OCI-LY3 (cell line): ENCODE measurements around the gene CLDN14.
A peak's percentile ranks its signal among the peaks of the same experiment; 100 is the strongest.

Experiments
- H2AFZ ChIP-seq: fragments of 200-600, 300-600 bp; shearing (Covaris generic); 2 replicates; pipeline ENCODE4 v1.6.0; 2014; ENCODE audit warnings: antibody characterized with exemption, low read depth, low read length
- H3K27ac ChIP-seq: fragments of 200-600, 300-600 bp; sonication (generic); 2 replicates; pipeline ENCODE4 v1.5.1; 2014; ENCODE audit warnings: mild to moderate bottlenecking, low read length, moderate library complexity, mixed read lengths
- H3K27me3 ChIP-seq: fragments of 200-600, 300-600 bp; sonication (generic); 2 replicates; pipeline ENCODE4 v1.6.1; 2014; ENCODE audit warnings: low read depth, low read length, mixed read lengths
- H3K36me3 ChIP-seq: fragments of 200-600, 300-600 bp; sonication (generic); replicated peaks from 2 replicates; pipeline ENCODE3; 2014; ENCODE audit warnings: low read depth, low read length, mixed read lengths
- H3K4me1 ChIP-seq: fragments of 300-600, 200-600 bp; sonication (generic); 2 replicates; pipeline ENCODE4 v1.6.1; 2014; ENCODE audit warnings: low read length, mixed read lengths
- H3K4me2 ChIP-seq: fragments of 200-600, 300-600 bp; sonication (generic); 2 replicates; pipeline ENCODE4 v1.6.1; 2014; ENCODE audit warnings: low read length, mixed read lengths
- H3K4me3 ChIP-seq: fragments of 300-600, 200-600 bp; sonication (generic); 2 replicates; pipeline ENCODE4 v1.5.1; 2014; ENCODE audit warnings: antibody characterized with exemption, mild to moderate bottlenecking, low read length, moderate library complexity
- H3K79me2 ChIP-seq: fragments of 300-600, 200-600 bp; shearing (Covaris generic); 2 replicates; pipeline ENCODE4 v1.6.1; 2014; ENCODE audit warnings: mild to moderate bottlenecking, low read length, mixed read lengths
- H3K9ac ChIP-seq: fragments of 300-600, 200-600 bp; shearing (Covaris generic); 2 replicates; pipeline ENCODE4 v1.6.0; 2014; ENCODE audit warnings: mild to moderate bottlenecking, low read length, moderate library complexity
- H3K9me3 ChIP-seq: fragments of 200-600, 300-600 bp; shearing (Covaris generic); 2 replicates; pipeline ENCODE4 v1.6.1; 2014; ENCODE audit warnings: low read length, mixed read lengths; ENCODE audit not compliant: insufficient read depth
- H4K20me1 ChIP-seq: fragments of 200-600, 300-600 bp; sonication (generic); 2 replicates; pipeline ENCODE4 v1.6.1; 2016; ENCODE audit warnings: low read length, mixed read lengths; ENCODE audit not compliant: insufficient read depth
- EZH2phosphoT487 ChIP-seq: fragments of 200-600 bp; shearing (Covaris generic); IDR thresholded peaks from 2 replicates; pipeline ENCODE4 v1.6.1; 2018; ENCODE audit warnings: antibody characterized with exemption, mixed run types, low read depth
- TF ChIP-seq, protein P1 (sequence below): fragments of 200-600, 300-600 bp; sonication (generic); IDR thresholded peaks from 2 replicates; pipeline ENCODE4 v1.5.1; 2014; ENCODE audit warnings: antibody characterized with exemption, low read length, low read depth

CLDN14 gene

GRCh38 chr21:36516281-36516680, 36.4 kb upstream of the CLDN14 start:
- Histone ChIP-seq H3K4me3 (no peak overlapping the region), H4K20me1 (no peaks in the 10 kb centered on the region), H3K27me3 (no peaks in the 10 kb centered on the region), H3K9ac (peak overlapping the region; percentile 47), H3K79me2 (peaks cover 13% of the 10 kb centered on the region), H3K4me1 (peaks cover 87% of the 10 kb centered on the region), H3K9me3 (peaks cover 15% of the 10 kb centered on the region; the same call in 1 of the 2 replicates), H3K27ac (peak overlapping the region; percentile 92), H3K4me2 (peak overlapping the region; percentile 29), H3K36me3 (peaks cover 30% of the 10 kb centered on the region), H2AFZ (no peak overlapping the region)
- TF ChIP-seq EZH2phosphoT487 = no peak
- TF ChIP-seq, protein P1, sequence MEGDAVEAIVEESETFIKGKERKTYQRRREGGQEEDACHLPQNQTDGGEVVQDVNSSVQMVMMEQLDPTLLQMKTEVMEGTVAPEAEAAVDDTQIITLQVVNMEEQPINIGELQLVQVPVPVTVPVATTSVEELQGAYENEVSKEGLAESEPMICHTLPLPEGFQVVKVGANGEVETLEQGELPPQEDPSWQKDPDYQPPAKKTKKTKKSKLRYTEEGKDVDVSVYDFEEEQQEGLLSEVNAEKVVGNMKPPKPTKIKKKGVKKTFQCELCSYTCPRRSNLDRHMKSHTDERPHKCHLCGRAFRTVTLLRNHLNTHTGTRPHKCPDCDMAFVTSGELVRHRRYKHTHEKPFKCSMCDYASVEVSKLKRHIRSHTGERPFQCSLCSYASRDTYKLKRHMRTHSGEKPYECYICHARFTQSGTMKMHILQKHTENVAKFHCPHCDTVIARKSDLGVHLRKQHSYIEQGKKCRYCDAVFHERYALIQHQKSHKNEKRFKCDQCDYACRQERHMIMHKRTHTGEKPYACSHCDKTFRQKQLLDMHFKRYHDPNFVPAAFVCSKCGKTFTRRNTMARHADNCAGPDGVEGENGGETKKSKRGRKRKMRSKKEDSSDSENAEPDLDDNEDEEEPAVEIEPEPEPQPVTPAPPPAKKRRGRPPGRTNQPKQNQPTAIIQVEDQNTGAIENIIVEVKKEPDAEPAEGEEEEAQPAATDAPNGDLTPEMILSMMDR = no peak

GRCh38 chr21:36513430-36513829, 33.5 kb upstream of the CLDN14 start:
- Histone ChIP-seq H3K4me1 (peaks cover 81% of the 10 kb centered on the region), H3K27ac (peak overlapping the region; percentile 92), H3K9me3 (no peaks in the 10 kb centered on the region), H3K36me3 (peaks cover 32% of the 10 kb centered on the region), H3K27me3 (no peaks in the 10 kb centered on the region), H3K4me2 (peak overlapping the region; percentile 46), H3K4me3 (no peak overlapping the region), H3K79me2 (peaks cover 9% of the 10 kb centered on the region), H3K9ac (peak overlapping the region; percentile 50), H4K20me1 (no peaks in the 10 kb centered on the region), H2AFZ (no peak overlapping the region)
- TF ChIP-seq, protein P1 = no peak
- TF ChIP-seq EZH2phosphoT487 = no peak

GRCh38 chr21:36512971-36513370, 33.0 kb upstream of the CLDN14 start:
- peaks cover 32% of the 10 kb centered on the region for H3K36me3 ChIP-seq
- TF ChIP-seq, protein P1 = no peak
- no peak for TF ChIP-seq EZH2phosphoT487
- peaks cover 9% of the 10 kb centered on the region for H3K79me2 ChIP-seq
- H3K4me2 ChIP-seq = peak overlapping the region; percentile 46
- H3K9ac ChIP-seq = peak overlapping the region; percentile 50
- H4K20me1 ChIP-seq = no peaks in the 10 kb centered on the region
- peaks cover 76% of the 10 kb centered on the region for H3K4me1 ChIP-seq
- no peak overlapping the region for H3K4me3 ChIP-seq
- H2AFZ ChIP-seq = no peak overlapping the region
- peak overlapping the region; percentile 92 for H3K27ac ChIP-seq
- H3K9me3 ChIP-seq = no peaks in the 10 kb centered on the region
- H3K27me3 ChIP-seq = no peaks in the 10 kb centered on the region

DNA sequence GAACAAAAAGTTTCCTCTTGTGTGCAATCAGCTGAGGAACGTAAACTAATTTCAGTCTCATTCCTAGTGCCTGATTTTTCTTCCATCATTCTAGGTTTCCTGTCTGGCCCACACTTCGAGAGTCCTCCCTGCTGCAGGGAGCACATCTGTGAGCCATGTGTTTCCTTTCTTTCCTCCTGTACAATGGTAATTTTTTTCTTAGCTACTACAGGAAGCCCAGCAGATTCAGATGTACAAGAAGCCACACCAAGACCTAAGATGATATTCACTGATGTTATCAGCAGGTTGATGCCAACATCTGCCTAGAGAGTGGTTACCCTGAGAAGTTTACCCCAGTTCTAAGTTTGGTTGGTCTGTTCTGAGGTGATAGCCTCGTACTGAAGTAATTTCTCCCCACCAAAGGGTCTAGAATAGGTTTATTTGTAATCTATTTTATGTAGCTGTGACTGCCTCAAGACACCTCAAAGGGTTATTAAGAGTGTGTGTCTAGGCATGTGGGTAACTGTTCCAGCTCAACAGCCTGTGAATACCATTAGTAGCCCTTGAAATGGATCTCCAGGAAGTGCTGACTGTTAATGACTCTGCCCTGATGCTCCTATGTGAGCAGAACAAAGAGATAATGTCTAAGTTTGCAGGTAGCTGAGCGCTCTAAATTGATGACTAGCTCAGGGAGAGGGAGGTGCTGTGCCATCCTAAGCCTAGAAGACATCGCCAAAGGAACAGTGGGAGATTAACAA, 31.7 kb upstream of the CLDN14 start:
- Histone ChIP-seq H3K4me2 (no peak overlapping the region), H2AFZ (no peak overlapping the region)
- TF ChIP-seq, protein P1 = no peak
- TF ChIP-seq EZH2phosphoT487 = no peak

More for the DNA sequence above, 31.7 kb upstream of the CLDN14 start:
- H3K27me3 ChIP-seq = no peaks in the 10 kb centered on the region
- H3K27ac ChIP-seq = peak overlapping the region; percentile 92
- H3K4me1 ChIP-seq = peaks cover 66% of the 10 kb centered on the region
- H3K36me3 ChIP-seq = peaks cover 29% of the 10 kb centered on the region
- no peaks in the 10 kb centered on the region for H3K79me2 ChIP-seq
- no peak overlapping the region for H3K4me3 ChIP-seq
- no peaks in the 10 kb centered on the region for H3K9me3 ChIP-seq
- no peak overlapping the region for H3K9ac ChIP-seq
- H4K20me1 ChIP-seq = no peaks in the 10 kb centered on the region
